Stomach smooth muscle (tissue), 2 donors: ENCODE data around the gene FANCL.
"Not testable (repeated sequence)": the region's sequence is repeated elsewhere in the genome, so short reads cannot be mapped to it uniquely, and the experiment has no call there.

Experiments used
- H3K27ac ChIP-seq: one replicate; pipeline ENCODE4 v1.7.0; 2013; ENCODE audit warnings: mild to moderate bottlenecking, low read length, inconsistent platforms
- H3K27me3 ChIP-seq, 2 donors: one replicate each; pipeline ENCODE4 v1.7.0; 2013; ENCODE audit warnings: low read length in 2 of 2; ENCODE audit not compliant: insufficient read depth in 2 of 2, control insufficient read depth in 1 of 2
- H3K36me3 ChIP-seq, 2 donors: one replicate each; pipeline ENCODE4 v1.7.0; 2013; ENCODE audit warnings: low read length in 2 of 2; ENCODE audit not compliant: control insufficient read depth in 2 of 2, insufficient read depth in 2 of 2
- H3K4me1 ChIP-seq: one replicate; pipeline ENCODE4 v1.7.0; 2013; ENCODE audit warnings: low read length; ENCODE audit not compliant: control insufficient read depth, insufficient read depth
- H3K4me3 ChIP-seq, 2 donors: one replicate each; pipeline ENCODE4 v1.7.0; 2013; ENCODE audit warnings: low read length in 2 of 2
- H3K9ac ChIP-seq, 2 donors: one replicate each; pipeline ENCODE4 v1.7.0; 2013; ENCODE audit warnings: low read length in 2 of 2, mild to moderate bottlenecking in 1 of 2
- H3K9me3 ChIP-seq, 2 donors: one replicate each; pipeline ENCODE4 v1.7.0; 2013; ENCODE audit warnings: low read length in 2 of 2; ENCODE audit not compliant: control insufficient read depth in 2 of 2
- donor health status: healthy.
- donor health status: Pancreatic carcinoma.

The FANCL gene

GRCh38 chr2:58145769-58146168, 95.4 kb downstream of the FANCL start:
- not testable (repeated sequence) for H3K27ac ChIP-seq, H3K27me3 ChIP-seq, H3K4me1 ChIP-seq, H3K4me3 ChIP-seq, H3K36me3 ChIP-seq, H3K9ac ChIP-seq, H3K9me3 ChIP-seq

- Histone ChIP-seq H3K9ac (no peak overlapping the region), H3K4me1 (no peaks in the 10 kb centered on the region), H3K36me3 (peaks cover 3 to 4% of the 10 kb centered on the region in 2 donors), H3K27me3 (no peaks in the 10 kb centered on the region), H3K4me3 (no peak overlapping the region), H3K27ac (no peak overlapping the region), H3K9me3 (no peaks in the 10 kb centered on the region)
These were observed 100.5 kb downstream of the FANCL start for GRCh38 chr2:58140508-58141072.

- H3K27me3 ChIP-seq, result no peaks in the 10 kb centered on the region
- H3K9me3 ChIP-seq, result no peaks in the 10 kb centered on the region
- no peak overlapping the region for H3K9ac ChIP-seq
- no peaks in the 10 kb centered on the region for H3K4me1 ChIP-seq
- H3K4me3 ChIP-seq, result no peak overlapping the region
- H3K36me3 ChIP-seq, result peaks cover 3 to 4% of the 10 kb centered on the region in 2 donors
- H3K27ac ChIP-seq, result no peak overlapping the region
These were observed 102.6 kb downstream of the FANCL start for GRCh38 chr2:58138396-58139030.

GRCh38 chr2:58137856-58138255, 103.3 kb downstream of the FANCL start:
- Histone ChIP-seq H3K27me3 (no peaks in the 10 kb centered on the region), H3K4me3 (no peak overlapping the region), H3K9ac (no peak overlapping the region), H3K9me3 (no peaks in the 10 kb centered on the region), H3K27ac (no peak overlapping the region), H3K4me1 (no peaks in the 10 kb centered on the region), H3K36me3 (peaks cover 3 to 4% of the 10 kb centered on the region in 2 donors)

- Histone ChIP-seq H3K4me3 (no peak overlapping the region), H3K27me3 (no peaks in the 10 kb centered on the region), H3K27ac (no peak overlapping the region), H3K4me1 (no peaks in the 10 kb centered on the region), H3K9ac (no peak overlapping the region), H3K36me3 (peaks cover 3 to 4% of the 10 kb centered on the region in 2 donors), H3K9me3 (no peaks in the 10 kb centered on the region)
These were observed 103.9 kb downstream of the FANCL start for GRCh38 chr2:58137221-58137620.

- Histone ChIP-seq H3K36me3 (peaks cover 3 to 4% of the 10 kb centered on the region in 2 donors), H3K4me3 (no peak overlapping the region), H3K4me1 (peaks cover 6% of the 10 kb centered on the region), H3K27me3 (no peaks in the 10 kb centered on the region), H3K27ac (no peak overlapping the region), H3K9me3 (no peaks in the 10 kb centered on the region), H3K9ac (no peak overlapping the region)
These were observed 105.3 kb downstream of the FANCL start for GRCh38 chr2:58135861-58136260.

- H3K4me1 ChIP-seq, result peaks cover 6% of the 10 kb centered on the region
- H3K27me3 ChIP-seq, result no peaks in the 10 kb centered on the region
- H3K9me3 ChIP-seq, result no peaks in the 10 kb centered on the region
- no peak overlapping the region for H3K4me3 ChIP-seq
- no peaks in the 10 kb centered on the region for H3K36me3 ChIP-seq
- H3K27ac ChIP-seq, result no peak overlapping the region
- H3K9ac ChIP-seq, result no peak overlapping the region
These were observed 107.7 kb downstream of the FANCL start for GRCh38 chr2:58133395-58133794.

GRCh38 chr2:58131191-58132011, 109.7 kb downstream of the FANCL start:
- no peaks in the 10 kb centered on the region for H3K27me3 ChIP-seq
- peaks cover 6% of the 10 kb centered on the region for H3K4me1 ChIP-seq
- no peaks in the 10 kb centered on the region for H3K9me3 ChIP-seq
- no peaks in the 10 kb centered on the region for H3K36me3 ChIP-seq
- no peak overlapping the region for H3K27ac ChIP-seq
- H3K4me3 ChIP-seq, result no peak overlapping the region
- H3K9ac ChIP-seq, result no peak overlapping the region

GRCh38 chr2:58130238-58130637, 110.9 kb downstream of the FANCL start:
- Histone ChIP-seq H3K4me1 (peaks cover 6% of the 10 kb centered on the region), H3K9ac (no peak overlapping the region), H3K36me3 (no peaks in the 10 kb centered on the region), H3K9me3 (no peaks in the 10 kb centered on the region), H3K4me3 (no peak overlapping the region), H3K27me3 (no peaks in the 10 kb centered on the region), H3K27ac (no peak overlapping the region)

- Histone ChIP-seq H3K36me3 (peaks cover 0 to 5% of the 10 kb centered on the region in 2 donors), H3K27me3 (no peaks in the 10 kb centered on the region), H3K4me3 (no peak overlapping the region), H3K9me3 (no peaks in the 10 kb centered on the region), H3K4me1 (peaks cover 6% of the 10 kb centered on the region), H3K27ac (no peak overlapping the region), H3K9ac (no peak overlapping the region)
These were observed 114.0 kb downstream of the FANCL start for GRCh38 chr2:58127111-58127510.

GRCh38 chr2:58122540-58122939, 118.6 kb downstream of the FANCL start:
- Histone ChIP-seq H3K27me3 (no peaks in the 10 kb centered on the region), H3K27ac (no peak overlapping the region), H3K9me3 (no peaks in the 10 kb centered on the region), H3K36me3 (peaks cover 0 to 5% of the 10 kb centered on the region in 2 donors), H3K4me3 (no peak overlapping the region), H3K9ac (no peak overlapping the region), H3K4me1 (no peaks in the 10 kb centered on the region)
